Measurements from ENCODE around the gene CGREF1.

Gene CGREF1

GRCh38 chr2:27067385-27067784 lies 51.5 kb downstream of the CGREF1 start:
- no peak for DNase-seq (ENCODE audit: low read depth in 1 of 2, low spot score in 1 of 2)
- TF ChIP-seq POLR2AphosphoS5 (IDR thresholded peaks at IDR 0.05; ENCODE audit: low read depth) (no peak), SPI1 (IDR thresholded peaks at IDR 0.05; ENCODE audit: borderline replicate concordance, low read depth) (no peak), REST (IDR thresholded peaks at IDR 0.05; ENCODE audit: insufficient replicate concordance, low read depth) (no peak), GABPA (IDR thresholded peaks at IDR 0.05; ENCODE audit: low read depth) (no peak), CTCF (IDR thresholded peaks at IDR 0.05; ENCODE audit: insufficient read depth, low read length) (no peak)
- Histone ChIP-seq H3K4me3 (replicated peaks; ENCODE audit: insufficient read depth, low read length) (no peak overlapping the region), H3K27ac (replicated peaks) (no peak overlapping the region), H3K27me3 (ENCODE audit: insufficient read depth, poor library complexity, severe bottlenecking) (no peaks in the 10 kb centered on the region)

- DNase-seq (ENCODE audit: low read depth in 1 of 2, low spot score in 1 of 2), result no peak
- TF ChIP-seq POLR2AphosphoS5 (IDR thresholded peaks at IDR 0.05; ENCODE audit: low read depth), result no peak
- no peak for TF ChIP-seq GABPA (IDR thresholded peaks at IDR 0.05; ENCODE audit: low read depth)
- no peak for TF ChIP-seq REST (IDR thresholded peaks at IDR 0.05; ENCODE audit: insufficient replicate concordance, low read depth)
- no peak for TF ChIP-seq CTCF (IDR thresholded peaks at IDR 0.05; ENCODE audit: insufficient read depth, low read length)
- TF ChIP-seq SPI1 (IDR thresholded peaks at IDR 0.05; ENCODE audit: borderline replicate concordance, low read depth), result no peak
- no peaks in the 10 kb centered on the region for H3K27me3 ChIP-seq (ENCODE audit: insufficient read depth, poor library complexity, severe bottlenecking)
- H3K4me3 ChIP-seq (replicated peaks; ENCODE audit: insufficient read depth, low read length), result no peak overlapping the region
- no peak overlapping the region for H3K27ac ChIP-seq (replicated peaks)
Observed at GRCh38 chr2:27065128-27065527, 53.8 kb downstream of the CGREF1 start.

GRCh38 chr2:27060323-27060722 lies 58.6 kb downstream of the CGREF1 start:
- Histone ChIP-seq H3K27me3 (ENCODE audit: insufficient read depth, poor library complexity, severe bottlenecking) (no peaks in the 10 kb centered on the region), H3K4me3 (replicated peaks; ENCODE audit: insufficient read depth, low read length) (no peak overlapping the region), H3K27ac (replicated peaks) (no peak overlapping the region)
- no peak for DNase-seq (ENCODE audit: low read depth in 1 of 2, low spot score in 1 of 2)
- TF ChIP-seq REST (IDR thresholded peaks at IDR 0.05; ENCODE audit: insufficient replicate concordance, low read depth) (no peak), GABPA (IDR thresholded peaks at IDR 0.05; ENCODE audit: low read depth) (no peak), CTCF (IDR thresholded peaks at IDR 0.05; ENCODE audit: insufficient read depth, low read length) (no peak), POLR2AphosphoS5 (IDR thresholded peaks at IDR 0.05; ENCODE audit: low read depth) (no peak), SPI1 (IDR thresholded peaks at IDR 0.05; ENCODE audit: borderline replicate concordance, low read depth) (no peak)

Data from HL-60 (cell line).